Left cardiac atrium (tissue), 4 donors: ENCODE results near the gene GCLC. TPM values are rescaled to one million over a fixed set of nuclear protein-coding genes. Genes with fewer than 3 reads are reported as not detected.
"Not testable (repeated sequence)": the region's sequence is repeated elsewhere in the genome, so short reads cannot be mapped to it uniquely, and the experiment has no call there.

Experiments used
- ATAC-seq, 2 donors: fragments of 200-7000 bp; cut with Tn5 transposase; one replicate each; pipeline ENCODE4 v1.9.1; 2020; ENCODE audit warnings: mild to moderate bottlenecking in 2 of 2, moderate library complexity in 2 of 2
- DNase-seq: peaks from one replicate; pipeline ENCODE4 v3.0.0-alpha.2; 2020
- intact Hi-C, 2 donors: fragments of 100-400 bp; cut with DNase I; formaldehyde crosslinking; loops; one replicate each; pipeline versions ENCODE4 v1.14.1 to v1.15.1; 2022 to 2023
- total RNA-seq, 2 donors: library from RNA; stranded (reverse); fragmentation: NEBNext Ultra II Directional; extraction: Animal tissue kit (Norgen Biotek cat#: 25700); gene quantifications; one replicate each; pipeline ENCODE4 v1.2.1, GENCODE V29; 2021
- donor health status: DM: no; HTN: yes; CAD: no.
- donor health status: DM: no; HTN: yes; CAD: no; lungs with severe emphysema.
- donor health status: DM: yes; HTN: yes; CAD: no.
- donor health status: Dilated cardiomyopathy.

GCLC gene
- total RNA-seq, 2 donors from 2014 or later: 17.8 to 21.6 TPM

- intact Hi-C loops: no loop called here
- DNase-seq (no peak), ATAC-seq (no peak)
These were observed 21.0 kb upstream of the GCLC start for GRCh38 chr6:53565886-53566285.

DNA sequence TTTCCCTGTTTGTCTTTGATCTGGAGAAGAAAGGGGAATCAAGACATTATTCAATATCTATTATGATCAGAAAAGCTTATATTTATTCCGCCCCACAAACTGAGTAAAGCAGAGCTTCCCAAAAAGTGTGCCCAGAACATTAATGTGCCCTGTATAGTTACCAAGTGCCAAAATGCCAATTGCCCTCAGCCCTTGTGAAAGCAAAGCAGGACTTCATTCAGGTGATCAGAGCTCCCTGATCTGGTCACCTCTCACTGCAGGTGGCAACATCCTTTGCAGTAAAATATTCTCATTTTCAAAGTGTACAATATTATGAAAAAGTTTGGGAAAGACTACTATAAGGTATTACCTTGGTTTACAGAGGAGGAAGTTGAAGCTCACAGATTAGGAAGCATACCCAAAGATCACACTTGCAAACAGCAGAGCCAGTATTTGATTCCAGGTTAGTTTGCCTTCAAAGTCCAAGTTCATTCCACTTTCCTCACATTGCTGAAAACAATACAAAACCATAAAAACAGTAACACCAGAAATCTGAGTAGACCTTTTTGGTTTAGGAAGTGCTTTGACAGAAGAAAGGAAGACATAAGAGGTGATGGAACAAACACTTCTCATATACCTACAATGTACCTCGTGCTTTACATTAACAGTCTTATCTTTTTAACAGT is 19.6 kb upstream of the GCLC start:
- intact Hi-C loops: no loop called here
- DNase-seq (no peak), ATAC-seq (no peak)

DNA sequence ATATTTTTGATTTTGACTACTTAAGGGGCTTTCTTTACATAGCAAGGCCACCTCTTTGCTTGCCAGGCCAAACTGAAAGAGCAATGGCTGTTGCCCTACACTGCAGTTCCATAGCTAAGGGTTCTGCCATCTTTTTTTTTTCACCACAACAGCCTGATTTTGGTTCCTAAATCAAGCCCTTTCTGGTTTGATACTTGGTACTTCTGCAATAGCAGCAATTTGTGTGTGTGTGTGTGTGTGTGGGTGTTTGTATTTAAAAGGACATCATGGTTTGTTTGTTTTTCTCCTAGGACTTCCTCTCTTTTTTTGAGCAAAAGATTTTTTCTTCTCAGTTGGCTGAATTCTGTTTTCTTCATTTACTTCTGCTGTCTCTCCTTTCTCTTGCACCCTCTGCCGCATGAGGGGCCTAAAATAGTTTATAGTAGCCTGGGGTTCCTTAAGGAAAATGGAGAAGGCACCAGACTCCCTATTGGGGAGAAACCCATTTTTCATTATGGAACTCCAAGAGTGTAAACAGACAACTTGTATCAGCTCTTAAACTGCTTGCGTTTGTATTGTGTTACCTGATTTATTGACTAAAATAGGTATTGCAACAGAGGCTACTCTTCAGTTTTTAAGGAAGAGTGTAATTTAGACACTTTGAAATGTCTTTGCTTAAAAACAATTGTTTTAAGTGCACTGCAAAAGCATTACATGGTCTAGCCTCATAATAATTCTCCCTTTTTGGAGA is 12.2 kb upstream of the GCLC start:
- ATAC-seq: no peak
- intact Hi-C loops: no loop called here

DNA sequence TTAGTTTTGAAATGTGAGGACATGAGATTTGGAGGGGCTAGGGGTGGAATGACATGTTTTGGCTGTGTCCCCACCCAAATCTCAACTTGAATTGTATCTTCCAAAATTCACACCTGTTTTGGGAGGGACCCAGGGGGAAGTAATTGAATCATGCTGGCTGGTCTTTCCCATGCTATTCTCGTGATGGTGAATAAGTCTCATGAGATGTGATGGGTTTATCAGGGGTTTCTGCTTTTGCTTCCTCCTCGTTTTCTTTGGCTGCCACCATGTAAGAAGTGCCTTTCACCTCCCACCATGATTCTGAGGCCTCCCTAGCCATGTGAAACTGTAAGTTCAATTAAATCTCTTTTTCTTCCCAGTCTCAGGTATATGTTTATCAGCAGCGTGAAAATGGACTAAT is 8.7 kb upstream of the GCLC start:
- intact Hi-C loops, ATAC-seq, DNase-seq: not testable (repeated sequence)

More for the DNA sequence above, 12.2 kb upstream of the GCLC start:
- DNase-seq: no peak

DNA sequence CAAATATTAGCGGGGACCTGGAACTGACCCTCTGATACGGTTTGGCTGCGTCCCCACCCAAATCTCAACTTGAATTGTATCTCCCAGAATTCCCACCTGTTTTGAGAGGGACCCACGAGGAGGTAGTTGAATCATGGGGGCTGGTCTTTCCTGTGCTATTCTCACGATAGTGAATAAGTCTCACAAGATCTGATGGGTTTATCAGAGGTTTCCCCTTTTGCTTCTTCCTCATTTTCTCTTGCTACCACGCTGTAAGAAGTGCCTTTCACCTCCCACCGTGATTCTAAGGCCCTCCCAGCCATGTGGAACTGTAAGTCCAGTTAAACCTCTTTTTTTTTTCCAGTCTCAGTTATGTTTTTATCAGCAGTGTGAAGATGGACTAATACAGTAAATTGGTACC is 6.8 kb upstream of the GCLC start:
- DNase-seq, ATAC-seq, intact Hi-C loops: not testable (repeated sequence)

DNA sequence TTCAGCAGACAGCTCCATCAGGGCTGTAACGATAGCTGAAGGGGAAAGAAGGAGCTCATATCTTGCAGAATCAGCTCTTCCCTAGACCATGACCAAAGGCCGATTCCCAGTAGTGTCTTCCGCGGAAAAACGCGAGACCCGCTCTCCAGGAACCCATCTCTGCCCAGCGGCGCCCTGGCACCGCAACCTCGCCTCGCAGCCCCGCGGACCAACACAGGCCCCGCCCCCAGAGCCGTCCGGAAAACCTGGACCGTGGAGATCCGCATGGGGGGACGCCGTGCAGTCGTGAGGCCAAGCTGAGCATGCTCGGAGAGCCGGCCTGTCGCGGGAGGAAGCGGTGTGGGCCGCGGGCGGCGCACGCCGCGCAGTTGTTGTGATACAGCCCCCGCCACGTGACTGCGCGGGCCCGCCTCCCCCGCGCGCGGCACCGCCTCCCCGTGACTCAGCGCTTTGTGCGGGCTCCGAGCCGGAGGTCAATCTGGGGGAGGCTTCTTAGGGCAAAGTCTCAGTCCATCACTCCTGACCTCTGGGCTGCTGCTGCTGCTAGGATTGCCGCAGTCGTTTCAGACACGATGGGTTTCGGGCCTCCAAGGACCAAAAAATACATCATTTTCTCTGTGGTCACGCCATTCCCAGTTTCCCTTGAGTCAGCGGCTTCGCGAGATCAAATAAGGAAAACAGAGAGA is 3.1 kb upstream of the GCLC start:
- DNase-seq (peak; percentile 99), ATAC-seq (peak; percentile 93 to 96)
- intact Hi-C loops: no loop called here

- intact Hi-C loops: no loop called here
- no peak for DNase-seq
- peak in 1 of 2 donors; percentile 10 for ATAC-seq
These were observed 2.4 kb upstream of the GCLC start for GRCh38 chr6:53547166-53547810.

- ATAC-seq: no peak
These were observed 1.4 kb upstream of the GCLC start for GRCh38 chr6:53546281-53546680.

GRCh38 chr6:53544217-53544469 is 758 bp downstream of the GCLC start:
- intact Hi-C loops: loop anchor here (5.0 kb wide), 2 partner anchors 108 to 183 kb away; no protein-coding TSS in a partner anchor
- no peak for DNase-seq
- no peak for ATAC-seq

More at GRCh38 chr6:53546281-53546680, 1.4 kb upstream of the GCLC start:
- intact Hi-C loops: no loop called here
- no peak for DNase-seq

DNA sequence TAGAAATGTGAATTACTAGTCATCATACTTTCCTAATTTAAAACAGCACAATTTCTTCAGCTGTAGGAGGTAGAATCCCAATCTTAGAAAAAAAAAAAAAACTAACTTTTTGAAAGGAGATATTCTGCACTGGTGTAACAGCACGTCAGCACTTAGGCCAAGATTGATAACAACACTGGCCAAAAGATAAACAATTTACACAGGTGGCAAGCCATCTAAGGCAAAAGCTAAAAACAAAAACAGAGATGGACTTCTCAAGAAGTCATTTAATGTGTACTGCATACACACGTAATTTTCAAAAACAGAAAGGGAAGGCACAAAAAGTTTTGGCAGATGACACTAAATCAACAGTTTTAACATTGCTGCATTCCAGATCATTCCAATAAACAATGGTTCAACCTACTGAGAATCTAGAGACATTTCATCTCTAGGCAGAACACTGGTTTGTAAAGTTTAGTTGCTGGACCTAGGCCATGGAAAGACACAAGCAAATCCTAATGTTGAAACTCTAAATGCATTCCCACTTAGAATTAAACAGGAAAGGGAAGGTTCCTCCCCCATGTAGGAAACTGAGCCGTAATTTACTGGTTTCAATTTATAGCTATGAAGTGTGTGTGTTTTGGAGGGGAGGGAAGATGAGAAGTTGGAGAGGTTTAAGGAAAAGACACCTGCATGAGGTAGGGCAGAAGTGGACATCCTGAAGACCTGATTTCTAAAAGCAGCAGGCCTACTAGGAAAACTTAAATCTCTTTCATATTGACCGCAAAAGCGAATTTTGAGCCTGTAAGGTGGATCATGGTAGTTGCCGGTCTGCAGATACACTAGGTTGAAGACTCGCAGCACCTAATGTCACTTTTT is 1.3 kb downstream of the GCLC start:
- intact Hi-C loops: loop anchor here (5.0 kb wide), 2 partner anchors 109 to 184 kb away; no protein-coding TSS in a partner anchor
- ATAC-seq (no peak), DNase-seq (no peak)

DNA sequence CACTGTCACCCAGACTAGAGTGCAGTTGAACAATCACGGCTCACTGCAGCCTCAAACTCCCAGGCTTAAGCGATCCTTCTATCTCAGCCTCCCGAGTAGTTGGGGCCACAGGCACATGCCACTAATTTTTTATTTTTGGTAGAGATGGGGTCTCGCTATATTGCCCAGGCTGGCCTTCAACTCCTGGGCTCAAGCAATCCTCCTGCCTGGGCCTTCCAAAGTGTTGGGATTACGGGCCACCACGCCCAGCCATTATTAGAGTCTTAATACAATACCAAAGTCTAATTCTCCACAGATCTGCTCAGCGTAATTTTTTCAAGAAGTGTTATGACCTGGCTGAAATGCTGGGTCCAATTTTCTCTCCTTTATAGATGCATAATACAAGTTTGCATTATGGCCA is 3.0 kb downstream of the GCLC start:
- intact Hi-C loops: loop anchor here (5.0 kb wide), 2 partner anchors 110 to 185 kb away; no protein-coding TSS in a partner anchor
- DNase-seq (no peak), ATAC-seq (no peak)

GRCh38 chr6:53540129-53540692 is 4.7 kb downstream of the GCLC start:
- DNase-seq (no peak), ATAC-seq (no peak)
- intact Hi-C loops: loop anchor here (5.0 kb wide), 2 partner anchors 112 to 187 kb away; no protein-coding TSS in a partner anchor

- ATAC-seq: no peak
- intact Hi-C loops: no loop called here
These were observed 5.3 kb downstream of the GCLC start for GRCh38 chr6:53539561-53539960.

GRCh38 chr6:53536561-53536960 is 8.3 kb downstream of the GCLC start:
- DNase-seq: no peak
- intact Hi-C loops: no loop called here
- no peak for ATAC-seq

More at GRCh38 chr6:53539561-53539960, 5.3 kb downstream of the GCLC start:
- DNase-seq: no peak

GRCh38 chr6:53532942-53533341 is 12.0 kb downstream of the GCLC start:
- intact Hi-C loops: no loop called here
- ATAC-seq (no peak), DNase-seq (no peak)

GRCh38 chr6:53532061-53532797 is 12.7 kb downstream of the GCLC start:
- ATAC-seq (peak in 1 of 2 donors; percentile 26), DNase-seq (no peak)
- intact Hi-C loops: no loop called here

DNA sequence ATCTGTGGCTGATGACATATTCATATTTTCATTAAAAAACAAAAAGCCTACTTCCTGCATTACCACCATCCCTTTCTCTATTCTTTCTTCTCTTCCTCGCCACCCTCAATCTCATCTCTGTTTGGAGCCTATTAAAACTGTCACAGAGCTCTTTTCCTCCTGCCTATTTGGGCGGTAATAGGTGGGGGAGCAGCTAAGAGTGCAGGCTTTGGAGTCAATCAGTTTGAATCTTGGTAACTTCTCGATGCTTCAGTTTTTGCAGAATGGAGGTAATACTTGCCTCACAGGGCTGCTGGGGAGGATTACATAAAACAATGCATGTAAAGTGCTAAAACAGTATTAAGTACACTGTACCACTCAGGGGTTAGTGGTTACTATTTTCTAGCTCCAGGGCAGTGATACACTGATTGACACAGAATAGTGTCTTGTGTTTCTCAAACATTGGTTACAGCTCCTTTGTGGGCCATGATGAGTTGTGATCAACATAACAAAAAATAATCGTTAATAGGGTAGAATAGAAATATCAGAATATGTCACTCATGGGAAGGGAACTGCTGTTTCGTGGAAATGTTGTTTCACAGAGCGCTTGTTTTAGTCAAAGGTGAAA is 14.0 kb downstream of the GCLC start:
- ATAC-seq (no peak), DNase-seq (no peak)
- intact Hi-C loops: no loop called here
